Hindlimb muscle (tissue), 1 donor: ENCODE results near the gene TMEM253. TPM values are rescaled to one million over a fixed set of nuclear protein-coding genes. Genes with fewer than 3 reads are reported as not detected.

Experiments used
- DNase-seq: peaks from one replicate; pipeline ENCODE4 v3.0.0-alpha.2; 2013
- polyA plus RNA-seq: library from polyadenylated mRNA; unstranded; fragments of 120-200 nt; gene quantifications from one replicate; pipeline ENCODE4 v1.2.1, GENCODE V29; 2013; ENCODE audit not compliant: insufficient read length

Gene TMEM253
- polyA plus RNA-seq, 1 donor = 0.62 TPM

DNA sequence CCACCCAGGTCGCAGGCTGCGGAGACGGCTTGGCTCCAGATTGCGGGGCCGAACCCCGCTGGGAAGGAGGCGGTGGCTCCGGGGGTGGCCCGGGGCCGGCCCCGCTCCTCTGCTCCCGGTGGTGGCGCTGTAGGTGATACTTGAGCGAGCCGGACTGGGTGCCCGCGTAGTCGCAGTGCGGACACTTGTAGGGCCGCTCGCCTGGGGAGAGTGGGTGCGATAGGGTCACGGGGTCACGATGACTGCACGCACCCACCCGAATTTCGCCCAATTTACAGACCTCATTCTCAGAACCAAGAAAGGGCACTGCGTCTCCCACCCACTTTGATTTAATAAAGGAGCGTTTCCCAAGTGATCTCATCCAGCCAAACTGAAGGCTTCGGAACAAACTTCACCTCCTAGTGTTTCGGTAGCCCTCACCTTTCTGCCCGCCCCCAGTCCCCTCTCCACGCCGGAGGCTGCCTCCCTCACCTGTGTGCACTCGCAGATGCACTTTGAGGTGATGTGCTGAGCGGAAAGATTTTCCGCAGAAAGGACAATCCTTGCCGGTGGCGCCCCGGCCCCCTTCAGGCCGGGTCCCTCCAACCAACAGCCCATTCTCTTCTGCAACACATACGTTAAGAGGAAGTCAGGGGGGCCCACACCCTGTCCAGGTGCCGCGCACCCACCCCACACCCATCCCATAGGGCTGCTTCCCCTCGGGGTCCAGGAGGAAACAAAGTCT, 9.8 kb upstream of the TMEM253 start:
- no peak for DNase-seq

DNA sequence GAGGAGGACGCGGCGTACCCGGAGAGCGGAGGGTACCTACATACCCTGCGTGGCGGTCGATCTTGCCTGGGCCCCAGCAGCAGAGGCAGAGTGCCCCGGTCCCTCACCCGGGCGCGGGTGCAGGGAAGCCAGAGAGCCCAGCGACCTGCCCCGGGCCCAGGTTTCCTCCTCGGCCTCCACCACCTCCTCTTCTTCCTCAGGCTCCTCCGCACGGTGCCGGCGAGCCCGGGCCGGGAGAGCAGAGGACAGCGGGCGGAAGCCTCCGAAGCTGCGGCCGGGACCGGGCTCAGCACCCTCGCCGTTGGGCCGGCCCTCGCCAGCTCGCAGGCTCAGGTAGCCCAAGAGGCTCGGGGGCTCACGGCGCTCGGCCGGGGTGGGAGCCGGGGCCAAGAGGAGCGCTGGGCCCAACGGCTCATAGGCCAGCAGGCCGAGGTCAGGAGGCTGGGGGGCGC, 9.0 kb upstream of the TMEM253 start:
- DNase-seq = no peak

DNA sequence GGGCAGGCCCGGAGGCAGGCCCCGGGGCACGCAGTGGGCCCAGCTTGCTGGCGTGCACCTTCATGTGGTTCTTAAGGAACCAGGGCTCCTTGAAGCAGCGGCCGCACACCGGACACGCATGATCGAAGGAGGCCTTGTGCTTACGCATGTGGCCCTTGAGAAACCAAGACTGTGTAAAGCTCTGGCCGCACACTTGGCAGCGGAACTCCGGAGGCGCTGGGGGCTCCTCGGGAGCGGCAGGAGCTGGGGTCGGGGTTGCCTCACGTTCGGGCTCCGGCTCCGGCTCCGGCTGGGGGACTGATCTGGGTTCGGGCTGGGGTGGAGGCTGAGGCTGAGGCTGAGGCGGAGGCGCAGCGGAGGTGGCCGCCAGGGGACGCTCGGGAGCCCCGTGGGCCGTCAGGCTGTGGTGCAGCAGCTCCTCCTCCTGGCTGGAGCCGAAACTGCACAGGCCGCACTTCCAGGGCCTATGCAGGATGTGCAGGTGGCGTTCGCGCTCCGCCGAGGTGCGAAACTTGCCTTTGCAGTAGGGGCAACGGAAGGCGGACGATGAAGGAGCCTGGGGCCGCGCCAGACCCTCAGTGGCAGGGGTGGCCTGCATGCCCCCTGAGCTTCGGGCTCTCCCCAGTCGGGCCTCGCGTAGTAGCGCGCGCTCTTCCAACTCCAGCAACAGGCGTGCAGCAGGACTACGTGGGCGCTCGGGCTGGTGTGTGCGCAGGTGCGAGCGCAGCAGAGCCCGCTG, 8.4 kb upstream of the TMEM253 start:
- peak; percentile 79 for DNase-seq

DNA sequence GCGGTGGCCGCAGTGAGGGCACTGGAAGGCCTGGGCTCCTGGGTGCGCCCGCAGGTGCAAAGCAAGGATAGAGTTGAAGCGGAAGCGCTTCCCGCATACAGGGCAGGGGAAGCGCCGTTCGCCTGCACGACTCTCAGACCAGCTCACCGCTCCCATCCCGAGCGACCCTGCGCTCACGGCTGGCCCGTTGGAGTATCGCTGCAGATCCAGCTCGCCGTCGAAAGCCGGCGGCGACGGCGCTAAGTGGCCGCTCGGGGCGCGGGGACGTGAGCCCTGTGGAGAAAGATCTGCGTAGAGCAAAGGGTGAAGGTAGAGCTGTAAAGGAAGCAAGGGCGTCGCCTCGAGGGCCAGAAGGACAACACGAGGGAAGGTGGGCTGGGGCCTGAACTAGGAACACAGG, 7.8 kb upstream of the TMEM253 start:
- no peak for DNase-seq

DNA sequence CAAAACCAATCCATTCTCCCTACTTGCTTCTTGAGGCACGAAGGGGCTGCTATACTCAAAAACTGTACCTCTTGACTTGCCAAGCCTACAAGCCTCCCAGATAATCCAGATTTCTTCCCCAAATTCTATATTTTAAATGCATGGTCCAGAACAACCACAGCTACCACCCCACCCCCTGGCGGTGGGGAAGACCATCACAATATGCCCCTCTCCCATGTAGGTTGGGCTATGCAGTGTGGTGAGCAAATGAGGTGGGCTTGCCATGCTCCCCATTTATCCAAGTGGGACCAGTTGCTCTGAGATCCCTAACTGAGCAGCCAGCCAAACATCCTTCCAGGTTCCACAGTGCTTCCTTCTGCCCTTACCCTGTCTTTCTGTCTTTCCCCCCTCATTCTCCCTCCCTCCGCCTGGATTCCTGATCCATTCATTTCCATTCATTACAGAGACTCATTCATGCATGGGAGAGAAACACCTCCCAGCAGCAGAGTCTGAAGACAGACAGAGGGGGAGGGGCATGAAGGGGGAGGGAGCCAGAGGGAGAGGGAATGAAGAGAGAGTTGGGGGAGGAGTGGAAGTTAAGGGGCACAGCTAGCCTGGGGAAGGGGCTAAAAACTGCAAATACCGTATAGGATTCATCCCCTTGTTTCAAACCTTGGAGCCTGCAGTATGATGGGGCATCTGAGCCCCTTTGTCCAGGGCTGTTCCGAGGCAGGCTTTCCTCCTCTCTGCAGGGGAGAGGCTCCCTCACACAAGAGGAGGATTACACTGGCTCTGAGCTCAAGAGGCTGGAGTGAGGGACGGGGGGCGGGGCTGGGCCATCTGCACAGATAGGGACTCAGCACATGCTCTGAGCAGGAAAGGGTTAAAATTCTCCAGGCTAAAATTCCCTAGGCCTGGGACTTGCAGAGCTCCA, 6.8 kb upstream of the TMEM253 start:
- no peak for DNase-seq

DNA sequence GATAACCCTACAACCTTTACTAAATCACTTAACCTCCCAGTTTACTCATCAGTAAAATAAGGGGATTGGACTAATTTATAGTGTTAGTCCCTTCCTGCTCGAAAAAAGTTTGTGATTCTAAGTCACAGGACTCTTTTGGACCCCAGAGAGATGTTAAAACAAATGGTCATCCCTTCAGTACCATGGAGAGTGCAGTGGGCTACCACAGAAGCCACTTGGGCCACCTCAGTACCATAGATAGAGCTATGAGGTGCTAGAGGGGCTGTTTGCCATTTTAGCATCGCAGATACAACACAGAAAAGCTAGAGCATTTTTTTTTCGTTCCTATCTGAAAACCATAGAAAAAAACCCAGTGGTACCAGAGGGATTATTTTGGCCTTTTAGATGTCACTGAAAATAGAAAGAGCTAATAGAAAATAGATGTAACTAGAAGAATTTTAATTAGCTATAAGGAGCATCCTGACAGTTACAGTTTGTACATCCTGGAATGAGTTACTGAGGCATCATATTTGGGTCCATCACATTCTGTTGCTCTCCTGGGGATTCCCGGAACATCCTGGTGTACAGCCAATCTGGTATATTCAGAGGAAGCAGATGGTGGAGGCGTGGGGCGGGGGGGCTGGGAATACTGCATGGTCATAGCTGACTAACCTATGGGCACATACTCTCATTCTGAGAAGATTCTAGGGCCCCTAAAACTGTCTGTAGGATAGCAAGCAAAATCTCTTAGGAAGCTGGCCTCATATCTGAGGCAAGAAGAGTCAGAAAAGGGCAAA, 5.2 kb upstream of the TMEM253 start:
- no peak for DNase-seq

DNA sequence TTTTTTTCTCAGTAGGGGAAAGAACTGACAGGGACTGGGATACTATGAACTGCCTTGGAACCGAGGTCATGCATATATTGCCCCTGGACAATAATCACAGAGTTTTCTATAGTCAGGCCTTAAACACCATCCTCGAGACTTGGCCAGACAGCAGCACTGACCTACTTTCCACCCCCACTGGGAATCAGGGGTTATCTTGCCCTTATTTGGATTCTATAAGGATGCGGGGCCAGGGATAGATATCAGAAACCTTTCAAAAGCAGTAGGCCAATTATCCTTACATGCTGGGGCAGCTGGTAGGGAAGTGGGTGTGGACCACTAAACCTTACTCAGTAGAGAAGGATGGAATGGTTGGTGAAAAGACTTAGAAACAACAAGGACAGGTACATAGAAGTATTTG, 4.4 kb upstream of the TMEM253 start:
- DNase-seq = no peak

DNA sequence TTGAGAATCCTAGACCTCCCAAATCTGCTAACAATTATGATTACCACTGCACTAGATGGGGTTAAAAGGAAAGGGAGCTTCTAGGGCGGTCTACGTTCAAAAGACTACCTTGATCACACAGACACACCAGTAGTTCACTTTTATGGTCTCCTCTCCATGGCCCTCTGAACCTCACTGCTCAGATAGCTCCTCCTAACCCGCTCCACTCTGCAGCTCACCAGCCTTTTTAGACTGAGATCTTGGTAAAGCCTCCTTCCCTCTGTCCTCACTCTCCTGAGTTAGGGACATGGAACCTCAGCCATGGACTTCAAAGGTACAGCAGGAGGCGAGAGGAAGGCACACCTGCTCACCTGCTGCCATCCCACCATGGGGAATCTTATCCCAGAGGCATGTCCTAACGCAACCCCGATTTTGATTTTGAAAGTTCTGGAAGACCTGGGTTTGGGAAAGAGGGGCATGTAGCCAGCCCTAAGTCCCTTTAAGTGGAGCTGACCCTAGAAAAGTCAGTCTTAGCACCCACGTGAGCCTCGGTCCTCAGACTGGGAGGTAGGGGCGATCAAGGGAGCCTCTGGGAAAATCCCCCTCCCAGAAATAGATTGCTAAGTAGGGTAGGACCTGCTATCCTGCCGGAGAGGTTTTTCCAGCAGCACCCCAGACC, 3.8 kb upstream of the TMEM253 start:
- DNase-seq = no peak

DNA sequence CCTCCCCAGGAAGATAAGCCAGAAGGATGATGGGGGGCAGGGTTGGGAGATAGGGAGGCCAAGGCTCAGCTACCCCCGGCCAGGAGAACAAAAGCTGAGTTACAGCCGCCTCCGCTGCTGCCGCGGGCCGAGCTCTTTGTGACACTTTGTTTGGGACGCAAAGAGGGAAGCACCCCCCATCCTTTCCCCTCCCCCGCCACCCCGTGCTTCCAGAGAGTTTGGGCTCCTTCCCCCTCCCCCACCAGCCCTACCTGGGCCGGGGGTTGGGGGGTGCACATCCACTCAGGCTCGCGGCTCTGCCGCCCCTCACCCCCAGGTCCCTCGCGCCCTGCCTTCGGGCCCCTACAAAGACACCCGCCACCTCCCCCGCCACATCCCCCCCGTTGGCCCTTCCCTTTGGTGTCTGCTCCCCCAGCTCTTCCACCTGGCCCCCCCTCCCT, 3.2 kb upstream of the TMEM253 start:
- no peak for DNase-seq

DNA sequence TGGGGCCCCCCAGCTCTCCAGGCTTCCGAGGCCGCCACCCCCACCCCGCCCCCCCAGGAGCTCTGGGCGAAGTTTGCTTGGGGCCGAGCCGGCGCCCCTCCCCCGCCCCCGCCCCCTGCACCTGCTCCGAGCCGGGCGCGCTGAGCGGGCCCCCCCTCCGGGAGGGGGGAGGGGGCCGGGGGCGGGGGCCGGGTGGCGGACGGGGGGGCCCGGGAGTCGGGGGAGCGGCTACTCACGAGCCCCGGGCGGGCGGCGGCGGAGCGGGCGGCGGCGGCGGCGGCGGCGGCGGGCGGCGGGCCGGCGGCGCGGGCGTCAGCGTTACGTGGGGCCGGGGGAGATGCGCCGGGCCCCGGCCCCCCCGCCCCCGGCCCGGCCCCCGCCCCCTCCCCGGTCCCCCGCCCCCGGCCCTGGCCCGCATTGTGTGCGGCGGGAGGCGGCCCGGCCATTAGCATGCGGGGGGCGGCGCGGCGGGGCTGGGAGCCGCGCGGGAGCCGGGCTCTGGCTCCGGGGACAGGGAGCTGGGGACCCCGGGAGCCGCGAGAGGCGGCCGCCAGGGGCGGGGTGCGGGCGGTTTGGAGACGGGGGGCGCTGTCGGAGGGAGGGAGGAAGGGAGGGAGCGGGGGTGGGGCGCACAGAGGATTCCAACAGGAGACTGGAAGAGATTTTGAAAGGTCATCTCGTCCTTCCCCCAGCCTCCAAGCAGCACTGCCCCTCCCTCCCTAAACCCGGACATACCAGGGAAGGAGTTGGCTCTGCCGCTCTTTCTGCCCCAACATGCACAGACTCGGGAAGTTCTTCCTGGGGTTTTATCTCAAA, 2.6 kb upstream of the TMEM253 start, which contains the start of gene ZNF219:
TSS of gene ZNF219 (minus strand) at position 580 of the 816 bp plus-strand sequence. CDS start 5,064 bp downstream, outside the sequence.
- no peak for DNase-seq

DNA sequence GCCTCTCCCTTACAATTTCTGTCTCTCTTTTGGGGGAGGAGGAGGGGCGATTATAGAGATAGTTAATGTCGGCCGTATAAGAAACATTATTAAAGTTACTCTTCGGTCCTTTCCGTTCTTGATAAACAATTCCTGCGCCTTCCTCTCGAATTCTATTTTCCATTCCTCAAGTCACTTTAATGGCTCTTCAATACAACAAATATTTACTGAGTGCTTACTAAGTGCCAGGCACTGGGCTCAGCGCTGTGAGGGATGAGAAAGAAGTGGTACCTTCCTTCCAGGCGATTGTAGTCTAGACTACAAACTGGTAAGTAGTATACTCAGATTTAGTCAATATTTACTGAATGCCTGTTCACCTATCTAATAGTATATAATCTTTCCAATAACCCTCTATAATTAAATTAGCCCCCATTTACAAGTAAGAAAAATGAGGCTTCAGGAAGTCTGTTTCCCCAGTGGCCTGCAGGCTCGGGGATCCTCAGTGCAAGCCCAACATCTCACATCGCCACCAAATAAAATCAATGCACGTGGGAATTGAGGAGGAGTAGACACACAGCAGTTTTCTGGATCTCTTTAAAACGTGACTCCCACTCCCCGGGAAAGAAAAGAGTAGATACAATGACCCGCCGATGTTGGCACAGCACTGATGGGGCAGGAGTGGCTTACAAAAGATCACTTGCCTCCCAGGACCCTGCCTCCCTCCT, 1.8 kb upstream of the TMEM253 start:
- no peak for DNase-seq

DNA sequence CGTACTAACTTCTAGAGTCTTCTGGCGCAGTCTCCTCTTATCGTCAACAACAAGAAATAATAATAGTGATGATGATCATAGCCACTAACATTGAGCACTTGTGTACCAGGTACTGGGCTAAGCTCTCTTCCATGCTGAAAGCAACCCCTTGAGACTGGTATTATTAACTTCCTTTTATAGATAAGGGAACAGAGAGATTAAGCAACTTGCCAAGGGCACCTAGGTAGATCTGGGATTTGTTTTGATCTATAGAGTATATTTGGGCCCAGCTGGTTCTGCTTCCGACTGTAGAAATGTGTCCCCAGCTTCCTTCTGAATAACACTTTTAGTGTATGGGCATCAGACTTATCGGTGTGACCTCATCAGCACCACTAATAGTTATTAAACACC, 1.3 kb upstream of the TMEM253 start:
- DNase-seq = no peak

DNA sequence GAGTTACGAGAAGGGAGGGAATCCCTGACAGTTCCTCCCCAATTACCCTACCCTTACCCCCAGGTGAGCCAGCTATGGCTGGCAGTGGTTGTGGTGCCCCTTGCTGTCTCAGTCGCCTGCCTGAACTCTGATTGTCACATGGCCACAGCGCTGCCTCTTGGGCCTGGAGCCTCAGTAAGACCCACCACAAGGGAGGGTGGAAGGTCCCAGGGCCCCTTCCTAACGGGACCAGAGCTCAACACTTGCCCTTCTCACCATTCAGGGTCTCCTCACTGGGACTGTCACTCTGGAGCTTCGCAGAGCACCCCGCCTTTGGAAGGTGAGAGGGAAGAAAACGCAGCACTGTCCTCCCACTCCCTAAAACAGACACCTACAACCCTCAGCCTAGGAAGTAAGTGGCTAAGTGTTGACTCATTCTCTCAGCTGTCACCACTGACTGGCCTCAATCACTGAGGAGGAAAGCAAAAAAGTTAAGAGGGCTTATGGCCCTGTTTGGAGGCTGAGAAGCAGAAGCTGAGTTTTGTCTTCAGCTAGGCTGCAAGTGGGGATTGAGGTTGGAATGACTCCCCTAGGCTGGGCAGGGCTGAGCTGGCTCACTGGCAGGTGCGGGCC, 1.0 kb downstream of the TMEM253 start:
- DNase-seq = no peak

DNA sequence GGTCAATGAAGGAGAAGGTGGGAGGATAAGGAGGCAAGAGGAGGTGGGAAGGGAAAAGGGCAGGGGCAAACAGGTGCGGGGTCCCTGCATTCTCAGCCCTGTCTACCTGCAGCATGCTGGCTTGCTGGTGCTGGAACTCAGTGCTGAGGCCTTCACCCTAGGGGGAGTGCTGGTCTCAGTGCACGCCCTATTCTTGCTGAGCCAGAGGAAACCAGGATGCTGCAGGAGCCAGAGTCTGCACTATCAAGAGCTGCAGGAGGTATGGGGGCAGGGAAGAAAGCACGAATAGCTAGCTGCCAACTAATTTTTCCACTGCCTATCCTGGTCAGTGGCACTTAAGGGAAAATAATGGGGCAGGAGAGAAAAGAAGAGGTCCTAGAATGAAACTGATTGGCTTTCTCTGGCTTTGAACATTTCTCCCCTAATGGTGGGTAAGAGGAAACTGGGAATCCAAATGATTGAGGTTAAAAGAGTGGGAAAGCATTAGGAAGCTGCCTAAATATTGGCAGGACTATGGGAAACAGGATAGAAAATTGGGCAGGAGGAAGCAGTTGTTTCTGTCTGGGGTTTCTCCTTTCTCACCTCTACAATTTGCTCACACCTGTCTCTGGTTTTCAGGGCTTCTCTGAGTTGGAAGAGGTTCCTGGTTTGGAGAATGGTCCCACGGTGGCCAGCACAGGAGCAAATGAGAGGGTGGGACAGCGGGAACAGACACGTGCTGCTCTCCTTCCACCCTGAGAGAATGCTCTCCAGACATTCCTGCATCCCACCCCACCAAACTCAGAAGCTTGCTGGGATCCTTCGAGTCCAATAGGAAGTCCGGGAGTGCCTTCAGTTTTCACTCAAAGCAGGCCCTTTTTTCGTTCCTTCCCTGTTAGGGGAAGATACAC, 1.9 kb downstream of the TMEM253 start:
- DNase-seq = no peak

DNA sequence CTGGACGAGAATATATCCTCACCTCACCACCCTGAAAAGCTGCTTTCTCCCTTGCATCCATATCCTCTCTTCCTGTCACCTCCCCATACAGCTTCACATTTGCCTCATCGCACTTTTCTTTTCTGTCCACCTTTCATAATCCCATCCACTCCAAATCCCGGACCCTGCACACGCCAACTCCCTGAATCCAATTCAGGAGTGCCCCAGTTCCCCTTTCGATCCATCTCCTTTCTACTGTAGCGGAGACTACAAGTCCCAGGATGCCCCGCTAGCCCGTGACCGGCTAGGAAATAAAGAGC, 2.5 kb downstream of the TMEM253 start:
- DNase-seq = no peak

DNA sequence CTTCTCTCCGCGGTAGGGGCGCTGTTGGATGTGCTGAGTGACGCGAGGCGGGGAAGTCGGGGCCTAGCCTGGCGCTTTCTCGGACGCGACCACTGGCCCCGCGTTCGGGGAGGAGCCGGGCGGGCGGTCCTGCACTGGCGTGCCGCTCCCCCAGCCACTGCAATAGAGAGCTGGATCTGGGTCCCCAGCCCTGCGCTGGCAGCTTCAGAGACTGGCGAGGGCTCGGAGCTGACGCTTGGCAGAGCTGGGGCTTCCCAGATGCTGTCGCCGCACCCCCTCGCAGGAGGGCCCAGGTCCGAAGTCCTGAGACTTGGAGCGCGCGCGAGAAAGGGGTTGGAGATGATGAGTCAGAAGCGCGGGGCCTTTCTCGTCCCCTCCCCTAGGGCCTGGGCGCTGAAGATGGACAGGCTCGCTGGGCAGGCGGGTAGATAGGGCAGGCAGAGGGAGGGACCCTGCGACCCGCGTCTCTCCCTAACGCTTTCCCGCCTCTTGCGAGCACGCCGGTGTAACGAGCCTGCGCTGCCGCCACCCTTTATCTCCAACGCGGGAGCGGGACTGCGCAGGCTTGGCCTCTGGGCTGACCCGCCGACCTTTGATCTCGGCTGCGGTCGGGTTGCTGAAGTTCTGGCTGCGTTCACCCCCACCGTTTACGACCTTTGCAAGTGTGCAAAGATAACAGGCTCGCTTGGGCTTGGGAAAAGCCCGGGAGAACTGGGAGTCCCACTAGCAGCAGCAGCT, 3.0 kb downstream of the TMEM253 start:
- DNase-seq = peak; percentile 96

DNA sequence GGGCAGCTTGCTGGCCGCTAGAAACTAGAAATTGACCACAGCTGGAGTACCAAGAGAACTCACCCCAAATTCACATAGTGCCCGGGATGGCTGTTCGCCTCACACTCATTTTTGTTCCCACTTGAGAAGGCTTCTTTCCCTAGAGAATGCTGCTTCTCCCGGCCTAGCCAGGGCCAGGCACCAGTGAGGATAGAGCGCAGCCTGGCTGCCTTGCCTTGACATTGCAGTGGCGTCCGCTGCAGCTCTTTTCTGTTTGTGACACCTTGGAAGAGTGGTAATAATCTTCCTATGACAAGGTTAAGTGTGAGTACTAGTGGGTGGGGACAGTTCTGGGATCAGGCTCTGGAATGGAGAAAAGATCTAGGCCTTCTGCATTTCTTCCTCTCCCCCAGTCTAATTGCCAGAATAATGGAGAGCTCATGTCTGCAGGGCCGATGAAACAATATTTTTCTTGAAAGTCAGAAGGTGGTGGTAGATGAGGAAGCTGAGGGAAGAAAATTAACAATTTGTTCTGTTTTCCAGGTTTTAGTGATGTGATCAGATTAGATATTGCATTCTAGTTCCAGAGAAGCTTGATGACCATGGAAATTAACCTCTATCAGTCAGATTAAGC, 3.7 kb downstream of the TMEM253 start:
- DNase-seq = peak; percentile 74
